Left renal pelvis (tissue), 4 donors: ENCODE results near the gene RPL13A. TPM values are rescaled to one million over a fixed set of nuclear protein-coding genes. Genes with fewer than 3 reads are reported as not detected.

ENCODE experiments used
- DNase-seq, 4 donors: peaks; one replicate each; pipeline ENCODE4 v3.0.0-alpha.2; 2013; ENCODE audit warnings: low read depth in 4 of 4, low spot score in 3 of 4
- polyA plus RNA-seq, 4 donors: library from polyadenylated mRNA; unstranded; fragments of 120-200 nt; gene quantifications; one replicate each; pipeline ENCODE4 v1.2.1, GENCODE V29; 2013; ENCODE audit not compliant: insufficient read length in 4 of 4

Gene RPL13A
- polyA plus RNA-seq, 4 donors: 2,432 to 3,072 (median 2,712) TPM

DNA sequence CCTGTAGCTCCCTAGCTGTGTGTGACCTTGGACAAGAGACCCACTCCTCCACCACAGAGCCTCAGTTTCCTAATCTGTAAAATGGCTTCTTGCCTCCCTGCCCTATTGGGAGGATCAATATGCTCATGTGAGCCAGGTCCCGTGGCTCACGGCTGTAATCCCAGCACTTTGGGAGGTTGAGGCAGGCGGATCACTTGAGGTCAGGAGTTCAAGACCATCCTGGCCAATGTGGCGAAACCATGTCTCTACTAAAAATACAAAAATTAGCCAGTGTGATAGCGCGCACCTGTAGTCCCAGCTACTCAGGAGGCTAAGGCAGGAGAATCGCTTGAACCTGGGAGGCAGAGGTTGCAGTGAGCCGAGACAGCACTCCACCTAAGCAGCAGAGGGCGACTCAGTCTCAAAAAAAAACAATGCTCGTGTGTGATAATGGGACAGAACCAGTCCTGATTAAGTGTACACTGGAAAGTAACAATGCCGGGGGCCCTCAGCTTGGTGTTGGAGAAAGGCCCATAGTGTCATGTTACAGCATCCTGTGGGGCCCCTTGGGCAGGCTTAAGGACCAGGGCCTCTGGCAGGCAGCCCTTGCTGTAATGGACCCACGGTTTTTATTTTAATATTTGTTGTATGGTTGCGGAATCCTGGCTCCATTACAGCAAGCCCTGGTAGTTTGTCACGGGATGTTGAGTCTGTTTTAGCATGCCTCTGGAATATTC is 15.6 kb downstream of the RPL13A start:
- DNase-seq: peak in 1 of 4 donors; percentile 58

DNA sequence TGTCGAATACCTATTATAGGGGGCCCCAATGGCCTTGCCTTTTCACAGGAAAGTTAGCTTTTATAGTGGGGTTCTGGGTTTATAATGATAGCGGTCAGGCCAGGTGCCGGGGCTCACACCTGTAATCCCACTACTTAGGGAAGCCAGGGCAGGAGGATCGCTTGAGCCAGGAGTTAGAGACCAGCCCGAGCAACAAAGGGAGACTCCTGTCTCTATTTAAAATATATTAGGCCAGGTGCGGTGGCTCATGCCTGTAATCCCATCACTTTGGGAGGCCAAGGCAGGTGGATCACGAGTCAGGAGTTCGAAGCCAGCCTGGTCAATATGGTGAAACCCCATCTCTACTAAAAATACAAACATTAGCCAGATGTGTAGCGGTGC is 16.2 kb downstream of the RPL13A start:
- DNase-seq: no peak

DNA sequence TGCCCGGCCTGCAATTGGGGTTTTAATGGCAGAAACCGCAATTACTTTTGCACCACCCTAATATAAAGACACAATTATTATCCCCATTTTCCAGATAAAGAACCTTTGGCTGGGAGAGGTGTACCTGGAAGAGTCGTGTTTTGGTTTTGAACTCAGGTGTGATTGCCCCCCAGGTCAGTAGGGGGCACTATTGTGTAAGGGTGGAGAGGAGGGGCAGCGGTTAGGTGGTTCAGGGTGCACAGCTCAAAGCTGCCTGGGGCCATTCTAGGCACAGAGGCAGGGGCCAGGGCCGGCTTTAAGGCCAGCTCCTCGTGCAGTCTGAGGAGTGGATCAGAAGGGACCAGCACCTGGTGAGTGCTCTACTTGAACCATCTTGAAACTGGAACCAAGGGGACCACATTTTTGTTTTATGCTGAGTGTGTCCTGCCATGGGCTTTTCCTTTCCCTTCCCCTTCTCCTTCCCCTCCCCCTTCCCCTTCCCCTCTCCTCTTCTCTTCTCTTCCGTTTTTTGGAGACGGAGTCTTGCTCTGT is 19.2 kb downstream of the RPL13A start:
- no peak for DNase-seq

DNA sequence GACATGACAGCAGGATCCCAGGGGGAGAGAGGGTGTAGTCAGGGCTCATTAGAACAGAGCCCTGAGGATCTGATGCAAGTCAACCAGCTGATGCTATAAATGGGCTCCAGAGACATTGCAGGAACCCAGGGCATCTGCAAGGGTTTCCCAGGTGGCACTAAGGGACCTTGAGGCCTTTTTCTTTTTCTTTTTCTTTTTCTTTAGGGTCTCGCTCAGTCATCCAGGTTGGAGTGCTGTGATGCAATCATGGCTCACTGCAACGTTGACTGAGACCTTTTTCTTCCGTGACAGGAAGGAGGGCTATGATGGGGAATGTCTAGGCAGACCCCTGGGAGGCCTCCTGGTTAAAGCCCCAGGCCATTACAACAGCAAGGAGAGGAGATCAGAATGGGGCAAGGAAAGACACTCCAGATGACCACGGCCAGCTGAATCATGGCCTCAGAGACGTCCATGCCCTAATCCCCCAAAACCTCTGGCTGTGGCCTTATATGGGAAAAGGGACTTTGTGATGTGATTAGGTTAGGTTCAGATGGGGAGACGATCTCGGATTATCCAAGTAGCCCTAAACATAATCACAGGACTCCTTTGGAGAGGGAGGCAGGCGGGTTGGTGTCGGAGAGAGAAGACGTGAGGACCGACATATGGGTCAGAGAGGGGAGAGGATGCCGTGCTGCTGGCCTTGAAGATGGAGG is 20.5 kb downstream of the RPL13A start:
- no peak for DNase-seq

DNA sequence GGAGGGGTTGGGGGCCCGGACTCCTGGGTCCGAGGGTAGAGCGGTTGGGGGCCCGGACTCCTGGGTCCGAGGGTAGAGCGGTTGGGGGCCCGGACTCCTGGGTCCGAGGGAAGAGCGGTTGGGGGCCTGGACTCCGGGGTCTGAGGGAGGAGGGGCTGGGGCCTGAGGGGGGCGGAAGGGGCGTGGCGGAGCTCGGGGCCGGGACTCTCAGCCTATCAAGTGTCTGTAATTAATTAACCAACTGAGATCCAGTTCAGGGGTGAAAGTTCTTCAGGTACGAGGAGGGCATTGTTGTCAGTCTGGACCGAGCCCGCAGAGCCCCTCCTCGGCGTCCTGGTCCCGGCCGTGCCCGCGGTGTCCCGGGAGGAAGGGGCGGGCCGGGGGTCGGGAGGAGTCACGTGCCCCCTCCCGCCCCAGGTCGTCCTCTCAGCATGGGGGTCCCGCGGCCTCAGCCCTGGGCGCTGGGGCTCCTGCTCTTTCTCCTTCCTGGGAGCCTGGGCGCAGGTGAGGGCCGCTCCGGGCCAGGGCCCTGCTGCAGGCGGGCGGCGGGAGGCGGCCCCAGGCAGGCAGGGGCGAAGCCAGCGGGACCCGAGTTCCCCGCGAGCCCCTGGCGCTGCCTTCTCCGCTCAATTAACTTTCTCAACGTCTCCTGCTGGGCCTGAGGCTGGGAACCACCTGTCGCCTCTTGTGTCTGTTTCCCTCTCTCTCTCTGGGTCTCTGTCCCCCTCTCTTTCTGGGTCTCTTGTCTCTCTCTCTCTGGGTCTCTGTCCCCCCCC is 25.8 kb downstream of the RPL13A start:
- no peak for DNase-seq

DNA sequence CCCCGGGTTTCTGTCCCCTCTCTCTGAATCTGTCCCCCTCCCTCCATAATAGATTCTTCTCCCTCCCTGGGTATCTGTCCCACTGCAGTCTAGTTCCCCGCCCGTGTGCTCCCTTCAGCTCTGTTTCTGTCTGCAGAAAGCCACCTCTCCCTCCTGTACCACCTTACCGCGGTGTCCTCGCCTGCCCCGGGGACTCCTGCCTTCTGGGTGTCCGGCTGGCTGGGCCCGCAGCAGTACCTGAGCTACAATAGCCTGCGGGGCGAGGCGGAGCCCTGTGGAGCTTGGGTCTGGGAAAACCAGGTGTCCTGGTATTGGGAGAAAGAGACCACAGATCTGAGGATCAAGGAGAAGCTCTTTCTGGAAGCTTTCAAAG is 26.3 kb downstream of the RPL13A start:
- no peak for DNase-seq

DNA sequence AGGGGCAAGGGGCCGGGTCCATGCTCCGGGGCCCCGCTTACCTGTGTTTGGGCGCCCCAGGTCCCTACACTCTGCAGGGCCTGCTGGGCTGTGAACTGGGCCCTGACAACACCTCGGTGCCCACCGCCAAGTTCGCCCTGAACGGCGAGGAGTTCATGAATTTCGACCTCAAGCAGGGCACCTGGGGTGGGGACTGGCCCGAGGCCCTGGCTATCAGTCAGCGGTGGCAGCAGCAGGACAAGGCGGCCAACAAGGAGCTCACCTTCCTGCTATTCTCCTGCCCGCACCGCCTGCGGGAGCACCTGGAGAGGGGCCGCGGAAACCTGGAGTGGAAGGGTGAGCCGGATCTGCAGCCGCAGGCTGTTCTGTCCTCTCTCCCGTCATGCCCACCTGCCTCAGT is 26.7 kb downstream of the RPL13A start:
- no peak for DNase-seq

DNA sequence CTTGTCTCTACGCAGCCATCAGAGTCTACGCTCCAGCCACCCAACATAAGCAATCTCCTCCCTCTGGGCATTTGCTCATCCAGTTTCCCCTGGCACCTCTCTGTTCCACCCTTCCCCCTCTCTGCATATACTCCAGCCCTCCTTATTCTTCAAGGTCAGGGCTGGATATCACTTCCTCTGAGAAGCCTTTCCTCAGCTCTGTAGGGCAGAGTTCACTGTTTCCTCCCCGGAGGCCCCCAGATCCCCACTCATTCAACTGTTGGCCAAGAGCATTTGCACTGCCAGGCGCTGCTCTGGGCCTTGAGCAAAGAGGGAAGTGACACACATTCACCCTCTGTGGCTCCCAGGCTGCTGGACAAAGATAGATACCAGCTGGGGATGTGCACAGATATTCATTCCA is 28.4 kb downstream of the RPL13A start:
- no peak for DNase-seq

DNA sequence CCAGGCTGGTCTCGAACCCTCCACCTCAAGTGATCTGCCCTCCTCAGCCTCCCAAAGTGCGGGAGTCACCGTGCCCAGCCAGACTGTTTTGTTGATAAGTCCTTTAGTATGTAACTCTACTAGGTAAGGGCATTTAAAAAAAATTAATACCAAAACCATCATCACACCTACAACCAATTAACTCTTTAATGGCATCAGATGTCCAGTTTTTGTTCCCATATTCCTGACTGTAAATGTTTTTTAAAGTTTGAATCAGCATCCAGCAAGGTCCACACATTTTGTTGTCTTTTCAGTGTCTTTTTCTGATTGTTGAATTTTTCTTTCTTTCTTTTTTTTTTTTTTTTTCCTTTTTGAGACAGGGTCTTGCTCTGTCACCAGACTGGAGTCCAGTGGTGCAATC is 30.6 kb downstream of the RPL13A start:
- DNase-seq: no peak

DNA sequence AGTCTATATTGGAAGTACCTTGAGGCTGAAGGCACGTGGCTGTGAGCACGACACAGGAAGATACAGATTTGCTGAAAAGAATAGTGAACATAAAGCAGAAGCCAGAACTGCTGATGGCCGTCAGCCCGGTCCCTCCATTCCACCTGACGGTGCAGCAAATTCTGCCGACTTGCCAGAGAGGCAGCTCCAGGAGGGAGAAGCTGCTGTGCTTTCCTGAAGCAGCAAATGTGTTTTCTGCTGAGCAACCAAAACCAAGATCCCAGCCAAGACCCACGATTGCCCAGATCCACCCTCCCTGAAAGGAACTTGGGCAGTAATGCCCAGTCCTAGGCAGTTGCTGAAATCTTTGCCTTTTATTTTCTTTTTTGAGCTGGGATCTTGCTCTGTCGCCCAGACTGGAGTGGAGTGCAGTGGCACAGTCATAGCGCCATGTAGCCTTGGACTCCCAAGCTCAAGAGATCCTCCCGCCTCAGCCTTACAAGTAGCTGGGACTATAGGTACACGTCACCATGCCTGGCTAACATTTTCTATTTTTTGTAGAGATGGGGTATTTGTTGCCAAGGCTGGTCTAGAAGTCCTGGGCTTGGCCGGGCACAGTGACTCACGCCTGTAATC is 33.4 kb downstream of the RPL13A start:
- no peak for DNase-seq

DNA sequence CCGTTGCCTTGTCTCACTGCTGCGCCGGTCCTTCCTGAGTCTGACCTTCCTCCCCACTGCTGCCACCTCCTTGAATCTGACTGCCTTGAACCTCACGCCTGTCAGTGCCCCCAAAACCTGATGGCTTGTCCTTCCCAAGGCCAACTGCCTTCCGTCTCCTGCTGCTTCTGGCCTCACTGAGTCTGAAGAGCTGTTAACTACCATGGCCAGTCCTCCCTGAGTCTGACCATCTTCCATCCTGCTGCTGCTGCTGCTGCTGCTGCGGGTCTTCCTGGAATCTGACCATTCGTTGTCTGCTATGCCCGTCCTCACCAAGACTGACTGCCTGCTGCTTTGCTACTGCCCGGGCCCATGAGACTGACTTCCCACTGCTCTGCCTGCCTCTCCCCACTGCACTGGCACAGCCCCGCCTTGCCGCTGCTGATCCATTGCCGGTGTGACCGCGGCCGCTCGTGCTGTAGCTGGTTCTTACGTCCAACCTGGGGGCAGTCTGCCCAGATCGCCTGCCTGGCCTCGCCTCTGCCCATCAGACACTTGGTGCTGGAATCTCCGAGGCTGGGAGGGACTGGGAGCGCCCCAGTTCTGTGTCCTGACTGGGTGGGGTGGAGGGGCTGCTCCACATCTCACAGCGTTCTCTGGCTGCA is 37.5 kb downstream of the RPL13A start:
- DNase-seq: no peak

DNA sequence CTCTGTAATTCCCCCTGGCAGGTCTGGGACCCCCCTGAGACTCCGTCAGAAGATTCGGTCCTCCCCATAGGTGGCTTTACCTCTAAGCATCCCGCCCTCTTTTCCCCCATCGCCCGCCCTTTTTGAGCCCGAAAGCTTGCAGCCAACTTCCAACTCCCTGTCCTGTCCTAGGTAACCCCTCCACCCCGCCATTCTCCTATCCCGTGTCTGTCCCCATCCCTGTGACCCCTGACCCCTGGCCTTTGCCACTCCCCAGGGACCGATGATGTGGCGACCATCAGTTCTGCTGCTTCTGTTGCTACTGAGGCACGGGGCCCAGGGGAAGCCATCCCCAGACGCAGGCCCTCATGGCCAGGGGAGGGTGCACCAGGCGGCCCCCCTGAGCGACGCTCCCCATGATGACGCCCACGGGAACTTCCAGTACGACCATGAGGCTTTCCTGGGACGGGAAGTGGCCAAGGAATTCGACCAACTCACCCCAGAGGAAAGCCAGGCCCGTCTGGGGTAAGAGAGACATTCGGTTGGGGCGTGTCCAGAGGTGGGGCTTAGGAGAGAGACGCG is 40.9 kb downstream of the RPL13A start:
- DNase-seq: no peak

DNA sequence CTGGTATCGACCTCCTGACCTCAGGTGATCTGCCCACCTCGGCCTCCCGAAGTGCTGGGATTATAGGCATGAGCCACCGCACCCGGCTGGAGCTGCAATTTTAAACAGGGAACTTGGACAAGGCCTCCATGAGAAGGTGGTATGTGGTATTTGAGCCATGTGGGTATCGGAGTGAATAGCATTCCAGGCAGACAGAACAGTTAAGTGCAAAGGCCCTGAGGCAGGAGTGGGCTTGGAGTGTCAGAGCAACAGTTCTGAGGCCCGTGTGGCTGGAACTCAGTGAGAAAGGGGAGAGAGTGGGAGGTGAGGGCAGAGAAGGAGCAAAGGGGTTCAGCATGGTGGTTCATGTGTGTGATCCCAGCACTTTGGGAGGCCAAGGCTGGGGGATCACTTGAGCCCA is 43.3 kb downstream of the RPL13A start:
- no peak for DNase-seq

DNA sequence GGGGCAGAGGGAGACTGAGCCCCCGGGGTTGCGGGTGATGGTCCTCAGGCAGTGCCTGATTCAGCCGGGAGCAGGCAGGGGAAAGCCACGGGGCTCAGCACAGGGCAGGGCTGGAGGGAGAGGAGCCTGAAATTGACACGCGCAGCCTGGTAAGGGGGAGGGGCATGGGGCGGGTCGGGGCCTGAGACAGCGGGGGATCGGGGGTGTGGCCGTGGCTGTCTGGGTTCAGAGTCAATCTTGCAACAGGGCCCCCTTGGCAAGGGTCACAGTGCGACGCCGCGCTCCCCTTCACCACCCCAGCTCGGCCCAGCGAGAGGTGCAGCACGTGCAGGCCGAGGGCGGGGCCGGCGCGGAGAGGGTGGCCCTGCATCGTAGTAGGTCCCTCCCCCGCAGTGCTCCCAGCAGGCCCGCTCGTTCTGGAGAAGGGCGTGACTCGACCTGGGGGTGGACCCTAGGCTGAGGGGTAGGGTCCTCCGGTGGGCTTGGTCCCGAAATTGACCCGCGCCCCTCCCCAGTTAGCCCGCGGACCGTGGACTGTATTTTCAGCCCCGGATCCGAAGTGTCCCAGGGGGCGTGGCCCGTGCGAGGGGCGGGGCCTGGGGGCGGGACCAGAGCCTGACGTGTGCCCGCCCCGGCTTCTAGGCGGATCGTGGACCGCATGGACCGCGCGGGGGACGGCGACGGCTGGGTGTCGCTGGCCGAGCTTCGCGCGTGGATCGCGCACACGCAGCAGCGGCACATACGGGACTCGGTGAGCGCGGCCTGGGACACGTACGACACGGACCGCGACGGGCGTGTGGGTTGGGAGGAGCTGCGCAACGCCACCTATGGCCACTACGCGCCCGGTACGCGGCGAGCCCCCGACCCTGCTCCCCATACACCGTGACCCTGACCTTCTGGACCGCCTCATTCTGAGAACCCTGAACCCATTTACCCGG is 46.4 kb downstream of the RPL13A start:
- DNase-seq: no peak

DNA sequence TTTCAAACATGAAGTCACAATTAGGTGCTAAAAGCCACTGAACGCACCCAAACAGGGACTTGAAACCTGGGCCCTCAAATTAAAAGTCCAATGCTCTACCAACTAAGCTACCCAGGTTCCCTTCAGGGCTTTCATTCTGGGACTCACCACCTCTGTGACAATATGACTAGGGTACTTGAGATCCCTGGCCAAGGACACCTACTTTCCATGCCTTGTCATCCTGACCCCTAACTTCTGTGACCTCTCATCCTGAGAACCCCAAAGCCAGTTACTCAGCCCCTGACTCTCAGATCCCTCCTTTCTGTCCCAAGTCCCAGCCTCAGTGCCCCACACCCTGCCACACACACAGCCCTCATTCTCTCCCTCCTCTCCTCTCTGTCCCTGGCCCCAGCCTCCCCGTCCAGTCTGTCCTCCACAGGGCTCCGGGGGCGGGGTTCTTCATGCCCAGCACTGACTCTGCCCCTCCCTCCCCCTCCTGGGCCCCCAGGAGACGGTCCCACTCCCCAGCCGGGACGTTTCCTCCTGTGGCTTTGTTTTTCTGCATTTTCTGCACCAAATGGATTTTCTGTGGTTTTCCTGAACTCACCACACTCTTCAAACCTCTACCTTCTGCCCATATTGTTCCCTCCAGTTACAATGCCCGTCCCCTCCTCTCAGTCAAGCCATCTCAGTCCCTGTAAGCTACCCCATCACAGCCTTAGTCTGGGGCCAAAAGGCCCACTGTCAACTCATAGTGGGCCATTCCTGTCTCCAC is 47.4 kb downstream of the RPL13A start:
- no peak for DNase-seq

DNA sequence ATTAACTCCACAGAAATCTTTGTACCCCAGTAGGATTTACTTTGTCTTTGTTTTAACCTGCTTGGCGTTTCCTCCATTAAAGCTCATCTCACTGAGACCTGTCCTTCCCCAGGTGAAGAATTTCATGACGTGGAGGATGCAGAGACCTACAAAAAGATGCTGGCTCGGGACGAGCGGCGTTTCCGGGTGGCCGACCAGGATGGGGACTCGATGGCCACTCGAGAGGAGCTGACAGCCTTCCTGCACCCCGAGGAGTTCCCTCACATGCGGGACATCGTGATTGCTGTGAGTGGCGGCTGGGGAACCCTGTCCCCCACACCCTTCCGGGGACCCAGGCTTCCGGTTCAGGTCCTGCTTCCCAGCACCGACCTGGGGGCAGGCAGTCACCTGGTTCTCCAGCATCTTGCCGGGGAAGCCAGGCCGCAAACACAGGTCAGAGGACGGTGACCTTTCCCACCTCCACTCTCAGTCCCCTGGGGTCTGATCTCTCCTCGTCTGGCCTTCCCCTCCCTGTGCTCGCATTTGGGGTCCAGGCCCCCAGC is 49.6 kb downstream of the RPL13A start:
- DNase-seq: no peak

DNA sequence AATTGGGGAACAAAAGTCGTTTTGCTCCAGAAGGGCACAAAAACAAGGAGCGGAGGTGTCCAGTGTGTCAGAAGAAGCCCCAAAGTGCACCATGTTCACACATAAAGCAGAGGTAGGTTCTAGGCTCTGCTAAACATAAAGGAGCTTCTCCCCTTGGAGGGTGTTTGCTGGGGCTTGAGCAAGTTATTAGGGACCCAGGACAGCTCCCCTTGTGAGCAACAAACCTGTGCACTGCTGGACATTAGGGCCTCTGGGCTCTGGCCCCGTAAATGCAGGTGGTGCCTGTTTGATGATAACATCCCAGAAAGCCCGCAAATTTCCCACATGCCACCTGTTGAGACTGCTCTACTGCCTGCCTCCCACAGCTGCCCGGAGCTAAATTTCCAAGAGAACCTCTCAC is 51.2 kb downstream of the RPL13A start:
- DNase-seq: no peak
